HUDEP-2 (cell line): Measurements from ENCODE around the gene PITRM1.
"Not testable (repeated sequence)": the region's sequence is repeated elsewhere in the genome, so short reads cannot be mapped to it uniquely, and the experiment has no call there.

Experiments
- DNase-seq, 76 experiments: peaks; one replicate each; lab custom pipeline; 2025; ENCODE audit not compliant: unreplicated experiment in 76 of 76; lab: John Stamatoyannopoulos, UW

PITRM1 gene

DNA sequence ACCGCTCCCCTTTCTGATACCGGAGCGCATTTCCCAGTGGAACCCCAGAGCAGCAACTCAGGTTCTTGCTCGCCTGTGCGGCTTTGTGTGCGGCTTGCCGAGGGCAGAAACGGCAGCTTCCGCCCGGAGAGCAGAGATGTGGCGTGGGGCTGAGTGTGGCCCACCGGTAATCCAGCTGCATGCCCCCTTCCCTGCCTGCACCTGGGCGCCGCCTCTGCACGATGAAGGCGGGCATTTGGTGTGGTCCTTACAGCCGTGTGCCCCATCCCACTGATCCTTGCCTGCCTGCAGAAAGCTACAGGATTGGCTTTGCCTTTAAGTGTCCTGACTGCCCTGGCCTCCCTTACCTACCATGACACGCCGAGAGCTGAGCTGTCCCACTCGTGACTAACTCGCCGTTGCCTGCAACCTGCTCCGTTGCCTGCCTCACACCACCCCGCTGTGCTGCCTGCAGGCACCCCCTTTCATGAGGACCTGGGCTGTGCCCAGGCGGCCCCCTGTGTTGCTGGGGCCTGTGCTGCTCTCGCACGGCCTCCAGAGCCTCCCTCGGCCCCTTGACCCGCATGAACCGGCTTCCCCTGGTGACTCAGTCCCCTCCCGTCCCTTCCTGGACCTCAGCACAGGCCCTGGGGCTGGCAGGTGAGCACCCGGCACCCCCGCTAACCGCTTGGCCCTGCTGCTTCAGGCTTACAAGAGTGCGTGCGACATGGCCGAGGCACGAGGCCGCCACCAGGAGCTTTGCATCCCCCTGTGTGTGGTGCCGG is 48.0 kb downstream of the PITRM1 start:
- no peak for DNase-seq

DNA sequence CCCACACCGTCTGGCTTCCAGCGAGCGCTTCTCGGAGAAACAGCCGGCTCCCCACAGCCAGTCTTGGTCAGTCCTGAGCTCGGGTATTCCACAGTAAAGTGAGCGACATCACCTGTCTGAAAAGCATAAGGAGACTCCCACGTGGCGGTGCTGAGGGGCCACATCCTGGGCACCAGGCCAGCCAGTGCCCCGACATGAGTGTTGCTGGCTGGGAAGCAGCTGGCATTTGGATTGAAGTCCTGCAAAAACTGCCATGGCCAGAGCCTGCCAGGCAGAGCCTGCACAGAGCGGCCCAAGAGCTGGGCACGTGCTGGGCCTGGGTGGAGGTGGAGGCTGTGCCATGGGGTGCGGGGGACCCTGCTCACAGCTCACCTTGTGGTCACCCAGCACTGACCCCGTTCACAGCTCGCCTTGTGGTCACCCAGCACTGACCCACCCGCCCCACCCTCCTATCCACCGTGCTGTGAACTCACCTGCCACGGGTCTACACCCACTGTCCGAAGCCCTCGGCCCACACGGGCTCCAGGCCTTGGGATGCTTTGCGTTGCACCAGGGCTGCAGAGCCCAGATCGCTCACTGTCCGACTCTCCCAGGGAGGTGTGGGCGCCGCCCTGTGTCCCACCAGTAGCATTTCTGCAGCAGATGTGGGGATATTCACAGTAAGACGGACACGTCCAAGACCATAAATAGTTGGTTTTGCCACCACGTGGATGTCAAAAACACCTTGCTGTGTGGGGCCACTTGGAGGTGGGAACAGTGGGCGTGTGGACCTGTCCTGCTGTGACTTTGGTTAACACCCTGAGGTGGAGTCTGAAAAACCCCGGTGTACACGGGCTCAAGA is 48.8 kb downstream of the PITRM1 start:
- DNase-seq = no peak

DNA sequence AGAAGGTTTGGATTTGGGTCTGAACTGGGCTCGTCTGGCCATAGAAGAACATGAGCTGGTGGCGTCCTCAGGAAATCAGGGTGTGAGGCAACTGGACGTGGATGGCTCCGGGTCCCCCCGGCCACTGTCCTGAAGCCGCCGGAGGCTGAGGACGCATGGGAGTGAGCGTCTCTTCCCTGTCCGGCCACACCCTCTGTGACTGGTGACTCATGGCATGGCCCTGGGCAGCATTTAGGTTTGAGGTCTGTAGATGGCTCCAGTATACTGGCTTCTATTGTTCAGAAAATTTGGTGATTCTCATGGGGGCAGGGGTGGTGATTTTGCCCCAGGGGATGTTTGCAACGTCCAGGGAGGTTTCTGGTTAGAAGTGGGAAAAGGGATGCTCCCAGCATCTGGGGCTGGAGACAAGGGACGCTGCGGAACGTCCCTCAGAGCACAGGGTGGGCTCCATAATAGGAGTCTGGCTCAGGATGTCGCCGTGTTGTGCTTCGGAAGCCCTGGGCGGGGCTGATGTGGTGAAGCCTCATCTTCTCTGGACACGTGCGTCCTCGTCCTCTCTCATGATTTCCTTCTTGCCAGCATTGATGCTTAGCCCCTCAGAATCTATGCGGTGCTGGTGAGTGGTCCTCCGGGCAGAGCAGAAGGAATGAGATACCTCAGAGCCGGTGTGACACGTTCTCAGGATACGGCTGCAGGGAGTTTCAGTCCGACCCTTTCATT is 49.9 kb downstream of the PITRM1 start:
- peak in 1 of 76 experiments; percentile 4 for DNase-seq

DNA sequence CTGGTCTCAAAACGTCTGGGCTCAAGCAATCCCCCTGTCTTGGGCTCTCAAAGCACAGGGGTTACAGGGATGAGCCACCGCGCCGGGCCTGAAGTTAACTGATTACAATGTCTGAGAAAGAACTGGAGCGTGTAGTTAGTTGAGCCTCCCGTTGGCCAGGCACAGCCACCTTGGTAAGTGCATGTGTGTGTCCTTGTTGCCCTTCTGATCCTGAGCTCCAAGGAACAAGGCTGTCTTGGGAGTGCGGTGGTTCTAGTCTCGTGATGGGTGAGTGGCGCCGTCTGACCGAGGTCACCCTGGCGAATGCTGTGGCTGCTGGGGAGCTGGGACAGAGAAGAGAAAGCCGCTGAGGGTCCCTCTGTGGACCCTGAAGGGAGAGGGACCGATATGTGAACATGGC is 50.5 kb downstream of the PITRM1 start:
- DNase-seq = no peak

DNA sequence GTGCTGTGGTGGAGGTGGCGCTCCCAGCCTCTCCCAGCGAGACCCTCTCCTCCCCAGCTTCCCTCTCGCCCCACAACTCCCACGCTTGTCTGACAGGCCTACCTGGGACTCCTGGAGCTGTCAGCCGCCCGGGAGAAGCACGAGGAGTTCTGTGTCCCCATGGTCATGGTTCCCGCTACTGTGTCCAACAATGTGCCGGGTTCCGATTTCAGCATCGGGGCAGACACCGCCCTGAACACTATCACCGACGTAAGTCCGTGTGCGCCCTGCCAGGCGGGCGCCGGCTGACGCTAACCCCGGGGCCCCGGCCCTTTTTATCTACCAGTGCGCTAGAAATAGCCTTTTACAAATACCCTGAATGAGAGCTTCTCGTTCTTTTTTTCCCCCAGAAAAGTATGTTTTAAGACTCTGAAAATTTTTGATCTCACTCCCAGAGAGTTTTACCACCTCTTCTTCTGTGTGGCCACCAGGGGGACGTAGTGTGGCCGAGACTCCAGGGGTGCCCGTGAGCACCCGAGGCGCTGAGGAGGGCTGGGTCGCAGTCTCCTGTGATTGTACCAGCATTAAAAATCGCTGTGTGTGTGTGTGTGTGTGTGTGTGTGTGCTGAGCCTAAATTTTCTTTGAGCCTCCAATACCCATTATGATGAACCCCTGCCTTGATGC is 52.7 kb downstream of the PITRM1 start:
- peak in 8 of 76 experiments; percentile 3 to 10 (median 6) for DNase-seq

DNA sequence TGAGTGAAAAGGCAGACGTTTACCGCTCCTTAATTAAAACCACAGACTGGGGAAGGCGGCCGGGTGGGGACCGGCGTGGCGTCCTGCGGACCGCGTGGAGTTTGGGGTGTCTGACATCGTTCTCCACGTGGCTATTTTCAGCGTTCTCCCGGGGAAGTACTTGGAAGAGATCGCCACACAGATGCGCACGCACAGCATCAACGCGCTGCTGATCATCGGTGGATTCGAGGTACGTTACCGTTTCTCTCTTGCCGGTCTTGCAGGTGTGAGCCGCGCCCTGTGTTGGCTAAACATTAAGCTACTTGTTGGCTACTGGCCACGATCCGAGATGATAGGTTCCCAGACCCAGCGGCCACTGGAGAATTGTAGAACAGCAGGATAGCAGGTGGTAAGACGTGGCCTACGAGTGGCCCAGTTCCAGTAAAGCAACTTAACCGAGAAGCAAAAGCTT is 53.9 kb downstream of the PITRM1 start:
- DNase-seq = no peak

DNA sequence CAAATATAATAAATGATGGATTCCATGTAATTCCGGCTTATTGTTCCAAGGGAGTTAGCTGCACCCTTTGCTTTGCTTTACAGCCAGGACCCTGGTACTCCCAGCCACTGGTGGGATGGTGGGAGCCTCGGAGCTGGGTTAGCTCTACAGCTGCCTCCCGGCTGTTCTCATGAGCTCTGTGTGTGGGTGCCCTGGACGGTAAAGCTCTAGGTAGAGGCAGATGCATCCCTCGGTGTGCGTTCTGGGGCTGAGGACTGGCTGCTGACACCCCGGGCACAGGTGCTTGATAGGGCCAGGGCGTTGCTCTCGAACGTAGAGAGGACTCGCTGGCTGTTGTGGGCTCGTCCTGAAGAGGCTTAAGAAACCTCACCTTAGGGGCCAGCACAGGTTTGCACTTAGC is 55.1 kb downstream of the PITRM1 start:
- no peak for DNase-seq

DNA sequence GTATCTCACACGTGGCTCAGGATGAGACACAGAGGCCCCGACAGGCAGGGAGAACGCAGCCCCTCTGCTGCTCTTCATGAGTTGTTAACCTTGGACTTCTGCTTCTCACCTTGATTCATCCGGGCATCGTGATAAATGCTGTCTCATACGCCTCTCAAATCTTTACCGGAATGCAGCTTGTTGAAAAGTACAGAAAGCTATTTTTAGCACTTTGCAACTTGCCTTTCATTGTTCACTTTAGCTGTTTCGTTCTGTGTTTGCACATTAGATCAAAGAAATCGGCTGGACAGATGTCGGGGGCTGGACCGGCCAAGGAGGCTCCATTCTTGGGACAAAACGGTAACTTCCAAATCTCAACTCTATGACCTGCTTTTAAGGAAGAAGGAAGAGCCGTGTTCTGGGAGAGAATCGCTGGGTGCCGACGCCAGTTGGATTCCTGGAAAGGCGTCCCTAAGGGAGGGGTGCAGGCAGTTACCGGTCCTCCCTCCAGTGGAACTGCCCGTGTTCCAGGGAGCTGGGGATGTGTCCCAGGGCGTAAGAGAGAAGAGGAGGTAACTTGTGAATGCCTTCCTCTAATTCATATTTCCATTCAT is 56.0 kb downstream of the PITRM1 start:
- DNase-seq = no peak

DNA sequence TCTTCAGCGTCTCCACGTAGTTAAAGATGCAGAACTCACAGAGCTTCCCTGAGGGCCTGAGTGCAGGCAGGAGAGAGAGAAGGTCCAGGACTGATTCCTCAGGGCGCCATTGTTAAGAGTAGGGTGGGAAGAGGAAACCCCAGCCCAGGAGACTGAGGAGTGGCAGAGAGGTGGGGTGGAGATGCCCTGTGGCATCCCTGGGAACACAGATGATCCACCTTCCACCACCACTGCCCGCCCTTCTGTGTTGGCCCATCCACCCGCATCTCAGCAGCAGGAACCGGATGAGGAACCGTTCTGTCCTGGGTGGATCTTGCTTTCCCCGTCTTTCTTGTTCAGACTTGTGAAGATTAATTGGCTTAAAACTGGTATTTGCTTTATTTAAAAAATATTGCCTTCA is 56.9 kb downstream of the PITRM1 start:
- DNase-seq = no peak

DNA sequence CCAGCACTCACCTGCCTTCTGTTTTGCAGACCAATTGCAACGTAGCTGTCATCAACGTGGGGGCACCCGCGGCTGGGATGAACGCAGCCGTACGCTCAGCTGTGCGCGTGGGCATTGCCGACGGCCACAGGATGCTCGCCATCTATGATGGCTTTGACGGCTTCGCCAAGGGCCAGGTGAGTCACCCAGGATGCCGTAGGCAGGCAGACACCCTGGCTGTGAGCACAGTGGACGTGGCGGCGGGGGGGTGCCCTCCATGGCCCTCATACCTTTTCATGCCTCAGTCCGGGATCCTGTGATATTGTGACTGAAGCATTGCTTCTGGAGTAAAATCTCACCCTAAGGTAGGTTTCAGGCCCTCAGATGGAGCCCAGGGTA is 59.2 kb downstream of the PITRM1 start:
- no peak for DNase-seq

DNA sequence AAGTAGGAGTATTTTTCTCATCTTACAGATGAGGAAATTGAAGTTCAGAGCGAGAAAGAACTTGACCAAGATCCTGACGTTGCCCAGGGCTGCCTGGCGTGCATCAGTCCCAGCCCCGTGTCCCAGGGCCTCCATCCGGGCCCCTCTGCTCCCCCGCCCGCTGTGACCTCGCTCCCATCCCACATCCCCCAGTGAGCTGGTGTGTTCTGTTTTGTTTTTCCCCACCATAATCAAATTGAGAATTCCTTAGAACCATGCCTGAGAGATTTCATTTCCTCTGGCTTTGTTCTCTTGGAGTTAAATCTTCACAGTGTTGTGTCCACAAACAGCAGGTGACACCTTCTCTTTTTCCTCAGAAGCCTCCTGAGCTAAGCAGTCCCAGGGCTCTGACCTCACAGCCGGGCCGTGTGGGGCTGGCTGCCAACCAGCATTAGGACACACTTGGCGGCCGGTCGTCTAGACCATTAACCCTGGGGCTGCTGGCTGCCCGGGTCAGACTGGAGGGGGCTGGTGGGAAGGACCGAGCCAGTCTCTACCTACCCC is 60.9 kb downstream of the PITRM1 start:
- no peak for DNase-seq

DNA sequence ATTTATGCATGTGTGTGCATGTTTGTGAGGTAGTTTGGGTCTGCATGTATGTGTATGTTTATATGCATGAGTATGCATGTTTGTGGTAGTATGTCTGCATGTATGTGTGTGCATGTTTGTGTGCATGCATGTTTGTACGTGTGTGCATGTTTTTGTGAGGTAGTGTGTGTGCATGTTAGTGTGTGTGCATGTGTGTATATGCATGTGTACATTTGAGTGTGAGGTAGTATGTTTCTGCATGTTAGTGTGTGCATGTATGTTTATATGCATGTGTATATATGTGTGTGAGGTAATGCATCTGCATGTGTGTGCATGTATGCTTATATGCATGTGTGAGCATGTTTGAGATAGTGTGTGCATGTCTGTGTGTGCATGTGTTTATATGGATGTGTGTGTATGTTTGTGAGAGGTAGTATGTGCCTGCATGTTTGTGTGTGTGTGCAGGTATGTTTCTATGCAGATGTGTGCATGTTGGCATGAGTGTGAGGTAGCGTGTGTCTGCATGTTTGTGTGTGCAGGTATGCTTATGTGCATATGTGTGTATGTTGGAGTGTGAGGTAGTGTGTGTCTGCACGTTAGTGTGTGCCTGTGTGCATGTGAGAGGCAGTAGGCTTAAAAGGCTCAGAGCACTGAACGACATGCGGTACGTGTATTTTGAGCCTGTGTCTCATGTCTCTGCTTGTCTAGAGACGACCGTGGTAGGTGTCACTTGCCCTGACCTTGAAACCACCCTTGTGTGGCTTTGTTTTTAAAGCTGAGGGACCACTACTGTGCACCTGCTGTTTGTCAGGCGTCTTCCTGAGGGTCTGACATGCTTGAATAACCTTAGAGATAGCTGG is 61.6 kb downstream of the PITRM1 start:
- DNase-seq = no peak

DNA sequence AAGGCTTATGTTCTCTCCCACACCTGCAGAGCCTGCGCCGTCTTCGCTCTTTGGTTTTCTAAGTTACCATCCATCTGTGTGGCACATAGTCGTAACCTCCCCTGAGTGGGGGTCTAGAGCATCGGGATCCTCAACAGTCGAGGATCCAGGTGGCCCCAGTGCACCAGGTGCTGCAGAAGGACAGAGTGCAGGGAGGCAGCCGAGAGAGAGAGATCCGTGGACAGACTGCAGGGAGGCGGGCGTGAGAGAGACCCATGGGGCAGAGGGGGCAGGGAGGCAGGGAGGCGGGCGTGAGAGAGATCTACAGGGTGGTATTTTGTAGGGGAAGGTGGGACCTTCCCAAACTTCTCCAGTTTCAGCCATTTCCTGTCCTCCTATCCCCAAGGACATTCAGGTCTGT is 62.9 kb downstream of the PITRM1 start:
- no peak for DNase-seq

DNA sequence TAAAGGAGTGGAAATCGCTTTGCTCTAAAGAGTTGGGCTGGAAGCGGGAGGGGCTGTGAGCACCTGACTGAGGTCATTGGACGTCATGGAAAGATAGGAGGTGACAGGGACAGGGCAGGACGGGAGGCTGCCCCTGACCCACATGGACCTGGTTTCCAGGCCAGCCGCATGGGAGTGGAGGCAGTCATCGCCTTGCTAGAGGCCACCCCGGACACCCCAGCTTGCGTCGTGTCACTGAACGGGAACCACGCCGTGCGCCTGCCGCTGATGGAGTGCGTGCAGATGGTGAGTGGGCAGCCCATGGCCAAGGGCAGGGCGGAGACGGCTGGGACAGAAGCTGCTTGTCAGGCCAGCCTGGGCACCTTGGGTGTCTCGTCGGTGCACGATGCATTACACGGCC is 63.4 kb downstream of the PITRM1 start:
- no peak for DNase-seq

DNA sequence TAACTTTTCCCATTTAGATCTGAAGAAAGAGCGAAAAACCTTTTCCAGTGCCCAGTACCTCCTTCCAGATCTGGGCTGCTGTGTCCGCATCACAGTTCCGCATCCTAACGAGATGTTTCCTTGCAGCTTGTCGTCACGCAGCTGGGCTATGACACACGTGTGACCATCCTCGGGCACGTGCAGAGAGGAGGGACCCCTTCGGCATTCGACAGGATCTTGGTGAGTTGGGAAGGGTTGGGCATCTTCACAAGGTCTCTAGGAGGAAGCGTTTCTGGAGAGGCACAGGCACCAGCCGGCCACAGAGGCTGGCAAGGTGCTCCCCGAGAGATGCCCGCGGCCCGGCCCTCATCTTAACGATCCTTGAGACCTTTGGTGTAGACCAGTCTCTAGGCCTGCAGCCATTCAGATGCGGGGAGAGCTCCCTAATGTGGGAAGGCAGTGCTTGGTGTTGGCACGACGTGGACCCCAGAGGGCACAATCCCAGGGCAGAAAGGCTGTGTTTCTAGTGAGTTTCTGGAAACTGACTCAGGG is 63.9 kb downstream of the PITRM1 start:
- no peak for DNase-seq

DNA sequence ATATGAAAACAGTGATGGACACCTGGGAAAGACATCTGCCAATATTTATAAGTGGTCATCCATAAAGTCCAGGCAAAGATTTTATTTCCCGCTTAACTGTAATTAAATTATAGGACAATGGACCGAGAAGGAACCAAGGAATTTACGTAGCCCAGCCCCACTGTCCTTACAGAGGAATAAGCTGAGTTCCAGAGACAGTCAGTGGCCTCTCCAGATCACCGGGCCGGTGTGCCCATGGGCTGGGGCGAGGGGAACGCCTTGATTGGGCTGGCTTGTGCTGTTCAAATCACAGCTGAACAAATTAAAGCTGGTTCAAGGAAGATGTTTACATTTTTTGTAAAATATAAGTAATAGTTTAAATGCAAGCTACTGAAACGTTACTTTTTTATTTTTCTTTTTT is 64.5 kb downstream of the PITRM1 start:
- no peak for DNase-seq

DNA sequence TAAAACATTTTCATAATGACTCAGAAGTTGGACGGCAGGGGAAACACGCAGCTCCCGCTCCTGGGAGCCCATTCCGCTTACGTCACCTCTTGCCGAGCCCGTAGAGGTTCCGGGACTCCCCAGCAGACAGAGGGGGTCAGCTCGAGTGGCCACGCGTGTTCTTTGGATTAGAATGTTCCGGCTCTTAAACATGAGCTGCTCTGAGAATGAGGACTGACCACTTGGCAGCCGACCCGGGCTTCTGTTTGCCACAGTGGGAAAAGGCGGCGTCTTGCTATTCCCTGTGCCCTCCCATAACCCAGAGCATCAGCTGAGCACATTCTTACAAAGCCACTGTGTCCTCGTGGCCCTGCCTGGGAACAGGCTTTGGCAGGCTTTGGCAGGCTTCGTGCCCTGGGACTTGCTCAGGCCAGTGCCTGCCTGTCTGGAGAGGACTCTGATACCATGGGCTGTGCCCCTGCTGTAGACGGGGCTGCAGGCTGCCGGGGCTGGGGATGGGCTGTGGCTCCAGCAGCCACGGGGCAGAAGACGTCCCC is 65.1 kb downstream of the PITRM1 start:
- no peak for DNase-seq

DNA sequence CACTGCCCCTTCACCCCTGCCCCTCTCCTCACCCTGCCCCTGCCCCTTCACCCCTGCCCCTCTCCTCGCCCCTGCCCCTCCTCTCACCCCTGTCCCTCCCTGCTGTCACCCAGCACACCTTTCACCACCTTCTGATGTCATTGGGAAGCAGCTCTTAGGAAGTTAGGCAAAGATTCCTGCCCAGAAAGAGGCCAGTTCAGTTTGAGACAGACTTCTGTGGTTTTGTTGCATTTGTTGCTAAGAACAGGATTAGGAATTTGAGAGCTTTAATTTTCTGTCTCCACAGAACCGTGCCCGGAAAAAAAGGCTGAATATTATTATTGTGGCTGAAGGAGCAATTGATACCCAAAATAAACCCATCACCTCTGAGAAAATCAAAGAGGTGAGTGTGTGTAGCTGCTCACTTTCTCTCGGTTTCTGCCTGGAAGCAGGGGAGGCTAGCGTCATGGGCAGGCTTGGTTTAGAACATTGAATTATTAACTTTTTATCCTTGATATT is 65.6 kb downstream of the PITRM1 start:
- no peak for DNase-seq

DNA sequence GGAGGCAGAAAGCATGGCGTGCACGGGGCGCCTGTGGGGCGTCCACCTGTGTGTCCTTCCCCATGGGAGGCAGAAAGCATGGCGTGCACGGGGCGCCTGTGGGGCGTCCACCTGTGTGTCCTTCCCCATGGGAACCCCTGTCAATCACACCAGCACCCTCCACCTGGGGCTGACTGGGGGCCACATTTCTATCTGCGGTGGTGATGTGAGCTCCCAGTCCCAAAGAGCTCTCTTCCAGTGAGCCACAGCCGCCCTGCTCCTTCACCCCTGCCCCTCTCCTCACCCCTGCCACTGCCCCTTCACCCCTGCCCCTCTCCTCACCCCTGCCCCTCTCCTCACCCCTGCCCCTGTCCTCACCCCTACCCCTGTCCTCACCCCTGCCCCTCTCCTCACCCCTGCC is 66.3 kb downstream of the PITRM1 start:
- DNase-seq = not testable (repeated sequence)
